Keratinocyte (primary cell): ENCODE results near the gene FNDC7. TPM values are rescaled to one million over a fixed set of nuclear protein-coding genes. Genes with fewer than 3 reads are reported as not detected.

Experiments used
- DNase-seq: peaks from one replicate; pipeline ENCODE4 v3.0.0-alpha.2; 2011; ENCODE audit warnings: low read depth, missing footprints, low spot score
- FAIRE-seq: peaks from 2 replicates; lab custom pipeline; 2011; peaks lifted over from hg19 to GRCh38; lab: Jason Lieb, UNC
- H2AFZ ChIP-seq: 2 replicates; pipeline ENCODE4 v1.6.0; 2012; ENCODE audit warnings: low read length, control low read depth, inconsistent platforms; ENCODE audit not compliant: control insufficient read depth
- H3K27ac ChIP-seq: 2 replicates; pipeline ENCODE4 v1.5.1; 2011; ENCODE audit warnings: low read length; ENCODE audit not compliant: control insufficient read depth, insufficient read depth
- H3K27me3 ChIP-seq: 3 replicates; pipeline ENCODE4 v1.6.0; 2011; ENCODE audit warnings: low read length; ENCODE audit not compliant: control insufficient read depth, insufficient read depth; ENCODE audit errors: extremely low read depth
- H3K36me3 ChIP-seq, 2 experiments: 2 replicates in 1 of 2; 3 replicates in 1 of 2; pipeline ENCODE4 v1.5.1; 2011; ENCODE audit warnings: low read length in 2 of 2, mild to moderate bottlenecking in 1 of 2; ENCODE audit not compliant: control insufficient read depth in 2 of 2, insufficient read depth in 2 of 2; ENCODE audit errors: extremely low read depth in 1 of 2
- H3K4me1 ChIP-seq: 3 replicates; pipeline ENCODE4 v1.5.1; 2011; ENCODE audit warnings: low read length; ENCODE audit not compliant: control insufficient read depth, insufficient read depth; ENCODE audit errors: extremely low read depth
- H3K4me2 ChIP-seq: 3 replicates; pipeline ENCODE4 v1.6.0; 2011; ENCODE audit warnings: low read depth, low read length; ENCODE audit not compliant: control insufficient read depth, insufficient read depth; ENCODE audit errors: extremely low read depth
- H3K4me3 ChIP-seq, 3 experiments: fragments of 200-600 bp in 1 of 3; sonication (generic) in 1 of 3; 2 replicates in 2 of 3; 3 replicates in 1 of 3; pipeline ENCODE4 v1.5.1; 2011 to 2016; ENCODE audit warnings: low read length in 3 of 3, mild to moderate bottlenecking in 3 of 3, control low read depth in 2 of 3, inconsistent platforms in 1 of 3, low read depth in 1 of 3, mixed read lengths in 1 of 3, mixed run types in 1 of 3, moderate library complexity in 1 of 3; ENCODE audit not compliant: control insufficient read depth in 2 of 3, insufficient read depth in 2 of 3; ENCODE audit errors: extremely low read depth in 1 of 3
- H3K79me2 ChIP-seq: 2 replicates; pipeline ENCODE4 v1.6.0; 2012; ENCODE audit warnings: low read length; ENCODE audit not compliant: control insufficient read depth, insufficient read depth
- H3K9ac ChIP-seq: 3 replicates; pipeline ENCODE4 v1.6.0; 2011; ENCODE audit warnings: low read length; ENCODE audit not compliant: control insufficient read depth, insufficient read depth; ENCODE audit errors: extremely low read depth
- H3K9me1 ChIP-seq: 3 replicates; pipeline ENCODE4 v1.6.0; 2011; ENCODE audit warnings: low read length; ENCODE audit not compliant: control insufficient read depth, insufficient read depth; ENCODE audit errors: extremely low read depth
- H3K9me3 ChIP-seq: 2 replicates; pipeline ENCODE4 v1.5.1; 2012; ENCODE audit warnings: low read depth, low read length; ENCODE audit not compliant: control insufficient read depth
- H4K20me1 ChIP-seq: 3 replicates; pipeline ENCODE4 v1.6.0; 2011; ENCODE audit warnings: low read length; ENCODE audit not compliant: control insufficient read depth, insufficient read depth; ENCODE audit errors: extremely low read depth
- EZH2 ChIP-seq: IDR thresholded peaks from one replicate; pipeline ENCODE4 v1.6.1; 2012; ENCODE audit warnings: inconsistent platforms, mild to moderate bottlenecking, low read length, moderate library complexity
- dilution Hi-C: fragments of 300-500 bp; cut with MboI; formaldehyde crosslinking; loops from one replicate; pipeline ENCODE4 v1.7.0; 2020; ENCODE audit warnings: low sequenced_read_pairs; ENCODE audit not compliant: extremely low pct_ligation_motif_present
- polyA plus RNA-seq, 5 experiments: library from polyadenylated mRNA; depleted of rRNA in 3 of 5; stranded (reverse) in 3 of 5; stranded (forward) in 1 of 5; unstranded in 1 of 5; fragments of >200 nt; gene quantifications; 1 replicate in 1 of 5; 2 replicates in 3 of 5; 3 replicates in 1 of 5; pipeline versions ENCODE4 v1.2.1 to v1.2.3, GENCODE V29; 2011 to 2012; ENCODE audit warnings: missing spikeins in 2 of 5, low read depth in 1 of 5, low replicate concordance in 1 of 5
- TF ChIP-seq, protein P1 (sequence below), 3 experiments: IDR thresholded peaks in 1 of 3; conservative IDR thresholded peaks in 1 of 3; optimal IDR thresholded peaks in 1 of 3; 2 replicates in 2 of 3; 3 replicates in 1 of 3; pipeline versions ENCODE3 to v1.5.1; 2011; ENCODE audit warnings: low read length in 3 of 3, mild to moderate bottlenecking in 3 of 3, moderate library complexity in 2 of 3, control low read depth in 1 of 3, inconsistent platforms in 1 of 3; ENCODE audit not compliant: insufficient read depth in 2 of 3; ENCODE audit errors: extremely low read depth in 1 of 3

The FNDC7 gene
- polyA plus RNA-seq, 1 donor (not counting 4 experiments of a cell fraction or from before 2014, with no cell fraction given): 0.05 TPM

DNA sequence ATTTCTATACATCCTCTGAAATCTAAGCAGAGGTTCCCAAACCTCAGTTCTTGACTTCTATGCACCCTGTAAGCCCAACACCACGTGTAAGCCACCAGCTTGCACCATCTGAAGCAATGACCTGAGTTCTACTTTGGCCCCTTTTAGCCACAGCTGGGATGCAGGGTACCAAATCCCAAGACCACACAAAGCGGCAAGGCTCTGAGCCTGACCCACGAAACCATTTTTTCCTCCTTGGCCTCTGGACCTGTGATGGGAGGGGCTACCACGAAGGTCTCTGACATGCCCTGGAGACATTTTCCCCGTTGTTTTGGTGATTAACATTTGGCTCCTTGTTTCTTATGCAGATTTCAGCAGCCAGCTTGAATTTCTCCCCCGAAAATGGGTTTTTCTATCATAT, 72.6 kb downstream of the FNDC7 start:
- Histone ChIP-seq H3K27ac (no peak overlapping the region), H3K36me3 (peaks cover 11 to 14% of the 10 kb centered on the region in 2 experiments), H3K79me2 (no peaks in the 10 kb centered on the region), H3K9ac (no peak overlapping the region), H3K4me1 (no peaks in the 10 kb centered on the region), H2AFZ (no peak overlapping the region), H3K9me1 (no peaks in the 10 kb centered on the region), H3K9me3 (peaks cover 11% of the 10 kb centered on the region), H4K20me1 (no peaks in the 10 kb centered on the region), H3K4me3 (no peak overlapping the region), H3K4me2 (no peak overlapping the region), H3K27me3 (no peaks in the 10 kb centered on the region)
- dilution Hi-C loops: loop anchor here (25.0 kb wide), 1 partner anchor 127 kb away; no protein-coding TSS in a partner anchor
- no peak for TF ChIP-seq EZH2
- TF ChIP-seq, protein P1, sequence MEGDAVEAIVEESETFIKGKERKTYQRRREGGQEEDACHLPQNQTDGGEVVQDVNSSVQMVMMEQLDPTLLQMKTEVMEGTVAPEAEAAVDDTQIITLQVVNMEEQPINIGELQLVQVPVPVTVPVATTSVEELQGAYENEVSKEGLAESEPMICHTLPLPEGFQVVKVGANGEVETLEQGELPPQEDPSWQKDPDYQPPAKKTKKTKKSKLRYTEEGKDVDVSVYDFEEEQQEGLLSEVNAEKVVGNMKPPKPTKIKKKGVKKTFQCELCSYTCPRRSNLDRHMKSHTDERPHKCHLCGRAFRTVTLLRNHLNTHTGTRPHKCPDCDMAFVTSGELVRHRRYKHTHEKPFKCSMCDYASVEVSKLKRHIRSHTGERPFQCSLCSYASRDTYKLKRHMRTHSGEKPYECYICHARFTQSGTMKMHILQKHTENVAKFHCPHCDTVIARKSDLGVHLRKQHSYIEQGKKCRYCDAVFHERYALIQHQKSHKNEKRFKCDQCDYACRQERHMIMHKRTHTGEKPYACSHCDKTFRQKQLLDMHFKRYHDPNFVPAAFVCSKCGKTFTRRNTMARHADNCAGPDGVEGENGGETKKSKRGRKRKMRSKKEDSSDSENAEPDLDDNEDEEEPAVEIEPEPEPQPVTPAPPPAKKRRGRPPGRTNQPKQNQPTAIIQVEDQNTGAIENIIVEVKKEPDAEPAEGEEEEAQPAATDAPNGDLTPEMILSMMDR (optimal IDR thresholded peaks at IDR 0.05 in 1 of 3, IDR thresholded peaks at IDR 0.05 in 1 of 3, conservative IDR thresholded peaks at IDR 0.05 in 1 of 3; ENCODE audit: extremely low read depth in 1 of 3, insufficient read depth in 2 of 3, low read length in 3 of 3): no peak
- DNase-seq (no peak), FAIRE-seq (no peak)

DNA sequence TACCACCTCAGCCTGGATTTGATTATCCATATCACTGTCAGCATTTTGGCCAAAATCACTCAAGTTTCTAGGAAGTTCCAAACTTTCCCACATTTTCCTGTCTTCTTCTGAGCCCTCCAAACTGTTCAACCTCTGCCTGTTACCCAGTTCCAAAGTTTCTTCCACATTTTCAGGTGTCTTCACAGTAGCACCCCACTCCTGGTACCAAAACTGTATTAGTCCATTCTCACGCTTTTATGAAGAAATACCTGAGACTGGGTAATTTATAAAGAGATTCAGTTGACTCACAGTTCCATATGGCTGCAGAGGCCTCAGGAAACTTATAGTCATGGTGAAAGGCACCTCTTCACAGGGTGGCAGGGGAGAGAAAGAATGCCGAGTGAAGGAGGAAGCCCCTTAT, 73.2 kb downstream of the FNDC7 start:
- dilution Hi-C loops: loop anchor here (25.0 kb wide), 1 partner anchor 126 kb away; no protein-coding TSS in a partner anchor
- H3K79me2 ChIP-seq: no peaks in the 10 kb centered on the region
- TF ChIP-seq, protein P1 (optimal IDR thresholded peaks at IDR 0.05 in 1 of 3, IDR thresholded peaks at IDR 0.05 in 1 of 3, conservative IDR thresholded peaks at IDR 0.05 in 1 of 3; ENCODE audit: extremely low read depth in 1 of 3, insufficient read depth in 2 of 3, low read length in 3 of 3): no peak
- TF ChIP-seq EZH2: no peak
- no peak overlapping the region for H2AFZ ChIP-seq
- H4K20me1 ChIP-seq: no peaks in the 10 kb centered on the region
- no peak for FAIRE-seq
- H3K9me3 ChIP-seq: peaks cover 11% of the 10 kb centered on the region
- no peak overlapping the region for H3K4me3 ChIP-seq
- no peak overlapping the region for H3K9ac ChIP-seq
- H3K9me1 ChIP-seq: no peaks in the 10 kb centered on the region
- DNase-seq: no peak
- no peak overlapping the region for H3K27ac ChIP-seq
- no peak overlapping the region for H3K4me2 ChIP-seq
- peaks cover 11 to 14% of the 10 kb centered on the region in 2 experiments for H3K36me3 ChIP-seq
- H3K4me1 ChIP-seq: no peaks in the 10 kb centered on the region
- H3K27me3 ChIP-seq: no peaks in the 10 kb centered on the region
